GM12874 (cell line): ENCODE data around the gene SLCO2A1.

Experiments
- CTCF ChIP-seq: IDR thresholded peaks from 2 replicates; pipeline ENCODE4 v1.5.1; 2011; ENCODE audit warnings: low read depth, mild to moderate bottlenecking, control low read depth, low read length, moderate library complexity; ENCODE audit not compliant: insufficient read depth

SLCO2A1 gene

GRCh38 chr3:134066651-134067530 lies 37.2 kb upstream of the SLCO2A1 start:
- TF ChIP-seq CTCF, result no peak

GRCh38 chr3:134066158-134066541 lies 36.4 kb upstream of the SLCO2A1 start:
- no peak for TF ChIP-seq CTCF

GRCh38 chr3:134065252-134066157 lies 35.8 kb upstream of the SLCO2A1 start:
- no peak for TF ChIP-seq CTCF

GRCh38 chr3:134064081-134064480 lies 34.4 kb upstream of the SLCO2A1 start:
- TF ChIP-seq CTCF, result no peak

GRCh38 chr3:134061401-134061800 lies 31.7 kb upstream of the SLCO2A1 start:
- TF ChIP-seq CTCF, result no peak

GRCh38 chr3:134060561-134061385 lies 31.0 kb upstream of the SLCO2A1 start:
- no peak for TF ChIP-seq CTCF
